Stimulated activated CD4-positive, alpha-beta T cell treated with anti-CD3 and anti-CD28 coated beads, Interleukin-1b, Interleukin-23, amount 100 ng/mL, for 1 hour (primary cell): ENCODE data around the gene CDH8.
"Not testable (repeated sequence)": the region's sequence is repeated elsewhere in the genome, so short reads cannot be mapped to it uniquely, and the experiment has no call there.

Experiments used
- DNase-seq, 2 donors: peaks; one replicate each; pipeline ENCODE4 v3.0.0-alpha.2; 2020; ENCODE audit warnings: low read depth in 2 of 2

CDH8 gene

GRCh38 chr16:61858988-61859387, 177.2 kb downstream of the CDH8 start:
- DNase-seq = no peak

DNA sequence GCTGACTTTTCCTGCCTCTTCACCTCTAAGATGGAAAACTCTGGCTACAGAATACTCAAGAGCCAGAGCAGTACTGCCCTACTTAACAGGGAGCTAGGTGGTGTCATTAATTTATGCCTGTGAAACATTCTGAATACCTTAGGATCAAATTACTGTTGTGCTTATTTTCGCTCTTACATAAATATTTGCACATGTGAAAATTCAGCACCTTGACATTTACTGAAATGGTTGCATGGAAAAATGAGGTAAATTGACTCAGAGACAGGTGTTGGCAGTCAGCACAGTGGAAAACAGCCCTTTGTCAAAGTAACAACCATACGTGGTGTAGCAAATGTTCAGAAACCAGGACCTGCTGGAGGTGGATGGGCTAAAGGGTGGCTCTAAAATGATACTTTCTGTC, 193.6 kb downstream of the CDH8 start:
- no peak for DNase-seq

- no peak for DNase-seq
These were observed 199.3 kb downstream of the CDH8 start for GRCh38 chr16:61836804-61837393.

DNA sequence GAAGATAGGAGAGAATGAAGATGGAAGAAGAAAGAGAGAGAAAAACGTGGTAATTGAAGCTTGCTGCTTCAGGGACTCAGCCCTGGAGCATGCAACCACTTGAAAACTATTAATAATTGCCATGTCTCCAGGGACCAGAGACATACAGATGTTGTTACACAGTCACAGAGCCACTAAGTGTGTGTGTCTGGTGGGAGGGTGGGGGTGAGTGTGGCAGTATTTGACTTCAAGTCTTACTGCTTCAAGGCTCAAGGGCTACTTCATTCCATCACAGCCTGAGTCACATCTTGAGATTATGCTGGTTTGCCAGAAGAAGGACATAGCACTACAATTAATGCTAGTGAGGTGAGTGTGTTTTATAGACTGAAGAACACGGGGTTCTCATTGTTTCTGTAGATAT, 202.2 kb downstream of the CDH8 start:
- no peak for DNase-seq

- no peak for DNase-seq
These were observed 204.8 kb downstream of the CDH8 start for GRCh38 chr16:61831351-61831917.

DNA sequence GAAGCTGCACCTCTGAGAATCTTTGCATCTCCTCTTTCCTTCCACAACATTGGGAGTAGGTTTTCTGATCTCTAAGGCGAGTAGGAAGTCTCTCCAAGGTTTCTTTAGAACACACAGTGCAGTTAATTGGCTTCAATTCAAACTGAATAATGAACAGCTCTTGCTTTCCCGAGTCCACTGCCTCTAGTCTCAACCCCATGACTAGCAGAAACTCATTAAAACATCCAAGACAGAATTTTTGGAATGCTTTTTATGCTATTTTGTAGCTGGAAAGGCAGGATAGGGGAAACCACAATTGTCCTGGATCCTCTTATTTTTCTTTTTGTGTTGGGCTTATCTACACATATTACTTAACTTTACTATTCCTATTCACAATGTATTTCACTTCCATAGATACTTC, 206.6 kb downstream of the CDH8 start:
- no peak for DNase-seq

GRCh38 chr16:61823326-61823725, 212.9 kb downstream of the CDH8 start:
- DNase-seq = no peak

GRCh38 chr16:61820820-61821219, 215.4 kb downstream of the CDH8 start:
- no peak for DNase-seq

DNA sequence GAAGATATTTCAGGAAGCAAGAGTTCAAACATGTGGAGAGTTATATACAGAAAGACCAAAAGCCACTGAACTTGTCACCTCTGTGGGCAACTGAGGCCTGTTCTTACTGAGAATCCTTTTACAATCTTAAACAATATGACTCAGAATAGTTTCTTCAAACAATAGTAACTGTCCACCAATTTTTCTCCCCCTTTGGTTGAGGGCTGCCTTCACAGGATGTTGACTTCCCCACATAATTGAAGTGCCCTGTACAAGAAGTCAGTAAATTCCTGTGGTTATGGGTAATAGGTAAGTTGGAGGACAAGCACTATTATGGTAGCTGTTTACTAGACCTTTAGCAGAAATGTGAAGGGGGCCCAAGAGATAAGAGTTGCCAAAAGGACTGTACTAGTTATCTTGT, 215.8 kb downstream of the CDH8 start:
- DNase-seq = no peak

DNA sequence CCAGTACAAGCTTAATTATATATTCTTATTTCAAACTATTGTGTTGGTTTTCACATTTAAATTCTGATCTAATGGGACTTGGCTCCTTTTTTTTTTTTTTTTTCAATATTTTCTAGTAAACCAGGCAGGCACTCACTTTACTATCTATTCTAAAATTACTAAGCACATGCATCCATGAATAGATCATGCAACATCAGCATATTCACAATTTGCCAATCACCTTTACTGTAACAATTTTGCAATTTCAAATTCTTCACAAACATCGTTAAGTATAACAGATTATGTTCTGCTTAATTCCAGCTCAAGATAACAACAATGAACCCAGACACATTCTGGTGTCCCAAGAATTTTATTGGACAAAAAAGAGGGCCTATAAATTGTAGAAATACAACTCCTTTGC, 217.4 kb downstream of the CDH8 start:
- no peak for DNase-seq

DNA sequence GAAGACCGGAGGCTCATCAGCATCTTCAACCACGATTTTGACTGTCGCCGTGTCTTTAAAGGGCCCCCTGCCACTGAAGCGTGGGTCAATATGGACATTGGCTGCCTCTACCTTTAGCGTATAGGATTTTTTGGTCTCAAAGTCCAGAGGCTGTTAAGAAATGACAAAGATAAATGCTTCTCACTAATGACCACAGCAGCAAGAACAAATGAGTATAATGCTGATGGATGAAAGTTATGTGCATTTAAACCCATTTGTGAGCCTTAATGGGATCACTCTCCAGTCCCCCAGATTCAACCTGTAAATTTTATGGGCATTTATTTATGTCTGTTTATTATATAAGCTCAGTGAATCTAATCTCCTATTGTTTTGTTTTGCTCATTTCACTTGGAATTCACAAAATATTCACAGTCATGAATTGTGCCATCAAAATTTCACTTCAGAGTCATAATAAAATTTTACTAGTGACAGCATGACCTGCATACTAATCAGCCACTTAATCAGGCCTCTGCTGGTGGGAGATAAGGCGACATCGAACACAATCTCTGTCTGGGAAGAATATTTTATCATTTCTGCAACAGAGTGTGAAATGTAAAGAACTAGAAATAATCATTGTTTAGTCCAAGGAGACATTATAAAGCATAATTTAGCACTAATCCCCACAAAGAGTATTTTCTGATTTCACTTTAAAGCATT, 218.5 kb downstream of the CDH8 start:
- DNase-seq = no peak

DNA sequence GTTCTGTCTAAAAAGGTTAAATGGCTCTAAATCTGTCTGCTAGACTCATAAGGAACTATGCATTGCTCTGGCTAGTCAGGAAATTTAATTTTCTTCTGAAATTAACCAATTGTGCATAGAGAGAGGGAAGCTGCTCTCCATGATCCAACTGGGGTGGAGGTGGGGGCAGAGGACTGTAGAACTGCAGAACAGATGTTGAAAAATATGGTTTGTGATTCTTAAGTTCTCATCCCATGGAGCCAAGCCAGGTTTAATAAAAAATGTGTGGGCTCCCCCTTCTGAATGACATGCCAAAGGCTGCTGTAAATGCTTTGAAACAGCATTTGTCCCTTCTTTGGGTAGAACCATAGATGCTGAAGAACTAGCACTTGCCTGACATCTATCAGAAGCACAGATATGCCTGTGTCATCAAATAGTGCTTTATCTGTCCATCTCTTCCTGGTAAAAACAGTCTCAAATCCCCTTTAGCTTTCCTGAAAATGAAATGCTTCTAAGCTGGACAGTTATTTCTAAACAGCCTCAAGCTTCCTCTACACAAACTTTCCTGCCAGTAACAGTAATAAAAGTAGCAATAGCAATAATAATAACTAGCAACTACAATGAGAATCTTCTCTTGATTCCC, 221.4 kb downstream of the CDH8 start:
- no peak for DNase-seq

DNA sequence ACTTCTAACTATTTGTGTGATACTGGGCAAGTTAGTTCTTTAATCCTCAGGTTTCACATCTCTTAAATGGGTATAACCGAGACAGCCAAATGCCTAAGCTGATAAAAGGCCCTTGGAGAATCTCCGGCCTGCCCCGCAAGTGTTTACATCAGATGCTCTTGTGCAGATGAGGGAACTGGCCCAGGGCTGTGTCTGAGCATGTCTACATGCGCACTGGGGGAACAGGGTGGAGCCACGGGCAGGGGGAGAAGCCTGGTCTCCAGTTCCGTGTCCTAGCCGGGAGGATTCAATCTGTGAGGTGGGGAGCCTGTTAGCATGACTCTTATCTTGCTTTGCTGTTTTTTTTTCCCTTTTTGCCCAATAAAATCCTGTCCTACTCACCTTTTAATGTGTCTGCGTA, 222.9 kb downstream of the CDH8 start:
- DNase-seq = no peak

- no peak for DNase-seq
These were observed 224.0 kb downstream of the CDH8 start for GRCh38 chr16:61812251-61812650.

- no peak for DNase-seq
These were observed 228.7 kb downstream of the CDH8 start for GRCh38 chr16:61807551-61807950.

DNA sequence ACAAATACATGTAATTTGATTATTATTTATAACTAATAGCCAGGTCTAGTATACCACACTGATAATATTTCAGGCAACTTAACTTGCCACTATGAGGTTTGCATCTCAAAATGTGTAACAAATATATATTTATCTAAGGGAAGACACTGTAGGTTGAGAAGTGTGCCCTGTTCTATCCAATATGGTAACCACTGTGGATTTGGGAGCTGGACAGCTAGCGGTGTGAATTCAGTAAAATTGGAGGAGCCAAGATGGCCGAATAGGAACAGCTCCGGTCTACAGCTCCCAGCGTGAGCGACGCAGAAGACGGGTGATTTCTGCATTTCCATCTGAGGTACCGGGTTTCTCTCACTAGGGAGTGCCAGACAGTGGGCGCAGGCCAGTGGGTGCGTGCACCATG, 235.0 kb downstream of the CDH8 start:
- DNase-seq = not testable (repeated sequence)

DNA sequence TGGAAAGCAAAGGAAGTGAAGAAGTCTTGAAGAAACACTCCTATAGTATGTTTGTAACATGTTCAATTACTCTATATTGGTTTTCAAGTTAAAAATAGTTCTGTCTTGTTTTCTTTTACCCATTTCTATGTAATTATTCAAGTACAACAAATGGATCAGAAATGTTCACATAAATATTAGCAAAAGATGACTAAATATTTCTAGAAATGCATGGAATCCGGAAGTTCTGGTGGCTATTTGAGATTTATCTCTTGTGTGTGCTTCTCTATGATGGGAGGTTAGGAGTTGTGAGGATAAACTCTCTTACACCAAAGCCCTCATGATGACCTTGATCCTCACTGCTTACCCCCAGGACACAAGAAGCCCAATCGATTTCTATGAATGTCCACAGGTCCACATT, 237.5 kb downstream of the CDH8 start:
- no peak for DNase-seq

- DNase-seq = no peak
These were observed 238.2 kb downstream of the CDH8 start for GRCh38 chr16:61797961-61798507.

DNA sequence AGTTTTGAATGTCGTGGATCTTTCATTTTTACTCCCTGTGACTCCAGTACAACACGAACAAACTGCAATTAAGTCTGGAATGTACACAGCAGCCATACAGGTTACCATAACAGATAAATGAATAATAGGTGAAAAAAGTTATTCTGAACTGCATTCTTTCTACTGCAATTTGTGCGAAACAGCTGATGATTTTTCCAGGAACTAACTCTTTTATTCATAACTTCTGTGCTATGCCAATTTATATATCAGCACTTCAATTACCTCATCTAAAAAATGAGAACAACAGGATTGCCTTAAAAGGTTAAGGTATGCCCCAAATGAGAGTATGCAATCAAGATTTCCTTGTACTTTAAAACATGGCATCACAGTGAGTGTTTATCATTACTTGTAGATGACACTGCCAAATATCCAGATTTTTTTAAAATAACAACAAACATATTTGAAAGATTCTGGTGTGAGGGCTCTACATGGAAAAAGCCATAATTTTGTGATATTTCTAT, 238.9 kb downstream of the CDH8 start:
- no peak for DNase-seq

DNA sequence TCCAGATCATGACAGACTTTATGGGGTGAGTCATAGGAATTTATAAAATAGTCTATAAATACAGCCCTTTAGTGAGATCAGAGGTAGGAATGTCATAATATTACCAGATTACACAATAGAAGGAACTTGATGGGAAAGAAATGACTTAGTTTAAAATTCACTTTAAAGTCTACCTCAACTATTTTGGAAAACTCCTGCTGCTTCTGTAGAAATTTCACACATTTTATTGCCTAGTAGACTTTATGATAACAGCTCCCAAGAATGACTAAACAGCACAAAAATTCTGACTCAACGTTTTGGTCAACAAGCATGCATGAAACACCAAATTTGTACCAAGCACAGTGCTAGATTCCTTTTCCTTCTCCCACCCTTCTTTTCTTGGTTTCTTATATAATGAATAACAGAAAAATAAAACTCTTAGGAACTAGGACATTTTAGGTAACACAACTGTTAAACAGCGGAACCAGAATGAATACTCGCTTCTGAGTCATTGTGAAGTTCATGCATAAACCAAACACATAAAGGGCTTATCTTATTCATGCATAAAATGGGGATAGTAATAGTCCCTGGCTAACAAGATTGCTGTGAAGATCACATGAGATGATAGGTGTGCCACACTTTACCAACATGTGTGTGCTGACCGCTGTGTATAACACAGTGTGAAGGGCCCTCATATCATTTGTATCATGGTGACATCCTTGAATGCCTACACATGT, 243.9 kb downstream of the CDH8 start:
- no peak for DNase-seq

GRCh38 chr16:61791464-61791863, 244.8 kb downstream of the CDH8 start:
- DNase-seq = no peak

DNA sequence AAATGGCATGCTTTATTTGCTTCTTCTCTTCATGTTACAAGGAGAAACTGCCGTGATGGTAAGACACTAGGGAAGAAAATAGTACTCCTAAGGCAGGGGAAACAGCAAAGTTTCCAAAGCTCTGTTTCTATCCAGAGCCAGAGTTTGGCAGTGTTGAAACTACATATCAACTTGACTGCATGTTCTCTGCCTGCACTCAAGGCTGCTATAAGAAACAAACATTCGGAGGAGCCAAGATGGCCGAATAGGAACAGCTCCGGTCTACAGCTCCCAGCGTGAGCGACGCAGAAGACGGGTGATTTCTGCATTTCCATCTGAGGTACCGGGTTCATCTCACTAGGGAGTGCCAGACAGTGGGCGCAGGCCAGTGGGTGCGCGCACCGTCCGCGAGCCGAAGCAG, 254.4 kb downstream of the CDH8 start:
- DNase-seq = not testable (repeated sequence)
